ENCODE measurements around the gene SOX9. TPM values are rescaled to one million over a fixed set of nuclear protein-coding genes. Genes with fewer than 3 reads are reported as not detected.

Gene SOX9
- total and polyA plus RNA-seq, 2 of the 8 experiments (the other 6 are each of a cell fraction or from before 2014, with no cell fraction given): 1.9 to 4.9 TPM

- Histone ChIP-seq H3K56ac (replicated peaks; ENCODE audit: insufficient read length, low read depth, low read length) (no peak overlapping the region), H2BK15ac (ENCODE audit: low read length) (no peak overlapping the region), H3K23me2 (ENCODE audit: low read depth, low read length) (no peaks in the 10 kb centered on the region; the same call in 1 of the 2 replicates), H3K27ac (ENCODE audit: low read depth, low read length) (no peak overlapping the region), H2BK12ac (ENCODE audit: low read depth, low read length) (no peak overlapping the region), H2BK5ac (ENCODE audit: low read depth, low read length) (no peak overlapping the region), H3K23ac (ENCODE audit: insufficient read length) (no peak overlapping the region), H3K9me3 (ENCODE audit: insufficient read depth in 2 of 2, low read depth in 1 of 2, low read length in 1 of 2) (no peaks in the 10 kb centered on the region; a peak in 1 of 4 replicates), H2AFZ (ENCODE audit: low read length) (no peak overlapping the region), H3K4me3 (ENCODE audit: extremely low read depth in 1 of 4, insufficient read depth in 2 of 4, low read depth in 3 of 4, low read length in 4 of 4) (no peak overlapping the region), H2BK20ac (ENCODE audit: low read length) (no peak overlapping the region), H3K79me1 (ENCODE audit: low read depth, low read length) (no peaks in the 10 kb centered on the region), H3K27me3 (replicated peaks in 1 of 4; ENCODE audit: control insufficient read depth in 3 of 4, extremely low read depth in 1 of 4, insufficient read depth in 3 of 4, low read length in 3 of 4) (no peaks in the 10 kb centered on the region), H3K18ac (ENCODE audit: extremely low read depth, low read length) (no peak overlapping the region), H4K5ac (ENCODE audit: insufficient read length, low read depth, low read length) (no peak overlapping the region), H2BK120ac (replicated peaks; ENCODE audit: low read depth, low read length) (no peak overlapping the region), H3K4ac (replicated peaks; ENCODE audit: insufficient read length, low read depth, low read length) (no peak overlapping the region), H4K20me1 (replicated peaks in 1 of 2; ENCODE audit: control insufficient read depth in 1 of 2, insufficient read depth in 2 of 2, low read length in 2 of 2) (no peaks in the 10 kb centered on the region), H3K14ac (ENCODE audit: insufficient read length) (no peak overlapping the region), H3K4me2 (ENCODE audit: insufficient read depth in 1 of 2, low read depth in 2 of 2, low read length in 2 of 2) (no peak overlapping the region), H3K9ac (replicated peaks in 1 of 4; ENCODE audit: extremely low read depth in 1 of 4, low read depth in 3 of 4, low read length in 3 of 4) (no peak overlapping the region), H2AK5ac (ENCODE audit: low read depth, low read length) (no peak overlapping the region), H3K4me1 (replicated peaks in 1 of 4; ENCODE audit: control insufficient read depth in 3 of 4, insufficient read depth in 4 of 4, low read length in 3 of 4) (peaks cover 2 to 13% (median 10%) of the 10 kb centered on the region in 4 experiments; a peak in 6 of 7 replicates), H4K91ac (replicated peaks; ENCODE audit: insufficient read length, low read length) (no peak overlapping the region), H3K79me2 (ENCODE audit: control insufficient read depth in 1 of 2, insufficient read depth in 2 of 2, low read length in 2 of 2) (no peaks in the 10 kb centered on the region), H3K36me3 (ENCODE audit: control insufficient read depth in 2 of 4, insufficient read depth in 4 of 4, low read length in 3 of 4) (no peaks in the 10 kb centered on the region), H4K8ac (ENCODE audit: extremely low read depth, insufficient read depth, low read length) (no peak overlapping the region)
- FAIRE-seq: no peak
- ChIA-PET POLR2A (ENCODE audit: partially characterized antibody) (no interaction called here), CTCF (ENCODE audit: partially characterized antibody) (no interaction called here)
- 96% methylated on average over 2 of the region's 2 CpGs; no CpG with 5 or more reads in 1 of the 2 experiments for WGBS, 2 experiments (ENCODE audit: extremely low coverage in 1 of 2, insufficient coverage in 1 of 2, insufficient read length in 1 of 2, insufficient replicate concordance in 2 of 2, low coverage in 1 of 2, low lambda C conversion rate in 2 of 2, missing lambda C conversion rate in 1 of 2)
- TF ChIP-seq RAD21 (IDR thresholded peaks at IDR 0.05 in 1 of 2, conservative IDR thresholded peaks at IDR 0.05 in 1 of 2; ENCODE audit: low read depth in 2 of 2, low read length in 2 of 2) (no peak), KDM1A (IDR thresholded peaks at IDR 0.05; ENCODE audit: borderline replicate concordance, low read length) (peak; percentile 77; the same call in 1 of the 2 replicates)
- DNase-seq (ENCODE audit: low read depth in 1 of 2, low spot score in 2 of 2): no peak
Observed at GRCh38 chr17:72162569-72162968, 41.7 kb downstream of the SOX9 start.
